HCT116 (cell line): ENCODE results near the gene ABHD5. TPM values are rescaled to one million over a fixed set of nuclear protein-coding genes. Genes with fewer than 3 reads are reported as not detected.

Experiments used
- ATAC-seq: fragments of 200-7000 bp; cut with Tn5 transposase; 2 replicates; pipeline ENCODE4 v1.9.1; 2020; ENCODE audit warnings: mild to moderate bottlenecking, moderate library complexity
- BruUV-seq: library from RNA; stranded (reverse); fragments of 400-500 nt; replicated peaks from 2 replicates; lab custom pipeline; 2021; lab: Mats Ljungman, UMichigan
- CTCF ChIA-PET: fragments of 300-600 bp; sonication (Branson Sonifier 250); formaldehyde crosslinking; loops from one replicate; lab custom pipeline; 2021; ENCODE audit warnings: antibody characterized with exemption; lab: Charles Lee
- POLR2A ChIA-PET: fragments of 300-600, 350-600 bp; sonication (Branson Sonifier 250); formaldehyde crosslinking; loops from one replicate; lab custom pipeline; 2021; ENCODE audit warnings: antibody characterized with exemption; lab: Charles Lee
- RAD21 ChIA-PET, 2 experiments: fragments of 300-600 bp; sonication (Branson Sonifier 250); formaldehyde crosslinking; loops; one replicate each; lab custom pipeline; 2023; ENCODE audit warnings: low total read pairs in 2 of 2; ENCODE audit not compliant: uncharacterized antibody in 2 of 2, unreplicated experiment in 2 of 2, low non-redundant PET in 1 of 2; lab: Charles Lee
- DNase-seq: peaks from one replicate; pipeline ENCODE4 v3.0.0-alpha.2; 2010; ENCODE audit warnings: low read depth, low spot score
- H2AFZ ChIP-seq: fragments of 200-600 bp; shearing (Covaris generic), sonication (generic); 2 replicates; pipeline ENCODE4 v1.6.1; 2017; ENCODE audit warnings: low read depth, mixed run types, mixed read lengths, antibody characterized with exemption, low read length; ENCODE audit not compliant: poor library complexity, severe bottlenecking
- H3K27ac ChIP-seq: 2 replicates; pipeline ENCODE4 v1.5.1; 2012; ENCODE audit warnings: low read depth, low read length
- H3K27me3 ChIP-seq: fragments of 200-600 bp; sonication (generic); 2 replicates; pipeline ENCODE4 v1.6.1; 2016; ENCODE audit warnings: mixed run types, low read length, mixed read lengths; ENCODE audit not compliant: insufficient read depth
- H3K36me3 ChIP-seq, 2 experiments: fragments of 200-500 bp in 1 of 2; fragments of 200-600 bp in 1 of 2; sonication (Bioruptor generic) in 1 of 2; sonication (generic) in 1 of 2; 2 replicates each; pipeline versions ENCODE4 v1.5.1 to v1.6.1; 2014 to 2016; ENCODE audit warnings: low read length in 2 of 2, inconsistent platforms in 1 of 2, mixed read lengths in 1 of 2, mixed run types in 1 of 2; ENCODE audit not compliant: insufficient read depth in 2 of 2, control insufficient read depth in 1 of 2
- H3K4me1 ChIP-seq, 2 experiments: fragments of 200-600 bp in 1 of 2; sonication (generic) in 1 of 2; 2 replicates each; pipeline versions ENCODE4 v1.5.1 to v1.6.1; 2012 to 2017; ENCODE audit warnings: low read length in 2 of 2, inconsistent platforms in 1 of 2, mild to moderate bottlenecking in 1 of 2, mixed read lengths in 1 of 2, mixed run types in 1 of 2, moderate library complexity in 1 of 2; ENCODE audit not compliant: insufficient read depth in 2 of 2, control insufficient read depth in 1 of 2
- H3K4me2 ChIP-seq: fragments of 200-600 bp; sonication (generic); 2 replicates; pipeline ENCODE4 v1.6.1; 2017; ENCODE audit warnings: mixed run types, low read length, mixed read lengths
- H3K4me3 ChIP-seq, 2 experiments: fragments of 200-600 bp in 1 of 2; sonication (generic) in 1 of 2; replicated peaks in 1 of 2; 2 replicates each; pipeline ENCODE4 v1.5.1; 2011 to 2016; ENCODE audit warnings: low read length in 2 of 2, control low read depth in 1 of 2, low read depth in 1 of 2, mild to moderate bottlenecking in 1 of 2, mixed read lengths in 1 of 2, mixed run types in 1 of 2
- H3K79me2 ChIP-seq: fragments of 200-600 bp; sonication (generic); 2 replicates; pipeline ENCODE4 v1.6.1; 2017; ENCODE audit warnings: mild to moderate bottlenecking, mixed run types, low read length, moderate library complexity, mixed read lengths; ENCODE audit not compliant: insufficient read depth
- H3K9ac ChIP-seq: fragments of 200-600 bp; sonication (generic); 2 replicates; pipeline ENCODE4 v1.6.1; 2016; ENCODE audit warnings: low read length, mixed read lengths
- H3K9me2 ChIP-seq: fragments of 200-600 bp; sonication (generic), shearing (Covaris generic); 2 replicates; pipeline ENCODE4 v1.6.1; 2017; ENCODE audit warnings: mixed run types, mild to moderate bottlenecking, moderate library complexity; ENCODE audit not compliant: insufficient read depth
- H3K9me3 ChIP-seq, 2 experiments: fragments of 200-500 bp in 1 of 2; fragments of 200-600 bp in 1 of 2; sonication (Bioruptor generic) in 1 of 2; sonication (generic) in 1 of 2; 2 replicates each; pipeline ENCODE4 v1.6.1; 2014 to 2017; ENCODE audit warnings: low read length in 2 of 2, mixed read lengths in 2 of 2, inconsistent platforms in 1 of 2, low read depth in 1 of 2, mild to moderate bottlenecking in 1 of 2, mixed run types in 1 of 2, moderate library complexity in 1 of 2; ENCODE audit not compliant: control insufficient read depth in 1 of 2, insufficient read depth in 1 of 2
- H4K20me1 ChIP-seq: fragments of 200-600 bp; sonication (generic), shearing (Covaris generic); 2 replicates; pipeline ENCODE4 v1.6.1; 2017; ENCODE audit warnings: mixed run types, mild to moderate bottlenecking, moderate library complexity; ENCODE audit not compliant: insufficient read depth
- CEBPB ChIP-seq: IDR thresholded peaks from 2 replicates; pipeline ENCODE4 v1.6.1; 2012; ENCODE audit warnings: low read depth
- EGR1 ChIP-seq: IDR thresholded peaks from 2 replicates; pipeline ENCODE4 v1.6.1; 2012; ENCODE audit warnings: low read depth
- ELF1 ChIP-seq: IDR thresholded peaks from 2 replicates; pipeline ENCODE4 v1.6.1; 2012; ENCODE audit warnings: low read depth, borderline replicate concordance
- EZH2 ChIP-seq: fragments of 200-600 bp; sonication (generic); IDR thresholded peaks from 2 replicates; pipeline ENCODE4 v1.6.1; 2017; ENCODE audit warnings: antibody characterized with exemption, mixed run types
- EZH2phosphoT487 ChIP-seq: fragments of 200-600 bp; IDR thresholded peaks from 2 replicates; pipeline ENCODE4 v1.6.1; 2018; ENCODE audit warnings: antibody characterized with exemption, borderline replicate concordance
- MAX ChIP-seq: IDR thresholded peaks from 2 replicates; pipeline ENCODE4 v1.6.1; 2012
- POLR2AphosphoS5 ChIP-seq: IDR thresholded peaks from 2 replicates; pipeline ENCODE4 v1.6.1; 2011; ENCODE audit warnings: mild to moderate bottlenecking, low read depth, low read length, moderate library complexity
- ZFX ChIP-seq: fragments of 450-650 bp; IDR thresholded peaks from 2 replicates; pipeline ENCODE4 v1.6.1; 2017
- ZNF274 ChIP-seq: fragments of 200-500 bp; sonication (Bioruptor generic); IDR thresholded peaks from 2 replicates; pipeline ENCODE4 v1.6.1; 2014; ENCODE audit warnings: mild to moderate bottlenecking, low read depth, low read length, inconsistent platforms
- intact Hi-C: fragments of 100-400 bp; cut with micrococcal nuclease; formaldehyde crosslinking; loops from 2 replicates; pipeline ENCODE4 v1.10.0; 2022
- total RNA-seq: library from RNA; stranded (reverse); gene quantifications from one replicate; pipeline ENCODE4 v1.2.1, GENCODE V29; 2021; ENCODE audit not compliant: unreplicated experiment
- TF ChIP-seq, protein P1 (sequence below), 3 experiments: fragments of 200-600 bp in 1 of 3; sonication (generic) in 1 of 3; IDR thresholded peaks in 2 of 3; conservative IDR thresholded peaks in 1 of 3; 2 replicates each; pipeline ENCODE4 v1.5.1; 2012 to 2017; ENCODE audit warnings: low read depth in 2 of 3, low read length in 2 of 3, antibody characterized with exemption in 1 of 3, borderline replicate concordance in 1 of 3, control low read depth in 1 of 3, mild to moderate bottlenecking in 1 of 3, mixed read lengths in 1 of 3, mixed run types in 1 of 3, moderate library complexity in 1 of 3; ENCODE audit not compliant: insufficient read depth in 1 of 3

The ABHD5 gene
- total RNA-seq, 1 experiment from 2014 or later, result 18.5 TPM

GRCh38 chr3:43748645-43749044 is 57.9 kb downstream of the ABHD5 start:
- RAD21 ChIA-PET, result no interaction called here
- POLR2A ChIA-PET, result no interaction called here
- H3K4me3 ChIP-seq, result no peak overlapping the region
- H3K4me2 ChIP-seq, result peak overlapping the region; percentile 10; the same call in 1 of the 2 replicates
- CTCF ChIA-PET, result no interaction called here
- H3K9me3 ChIP-seq, result no peaks in the 10 kb centered on the region
- peaks cover 4 to 22% of the 10 kb centered on the region in 2 experiments for H3K4me1 ChIP-seq
- DNase-seq, result no peak
- H3K27ac ChIP-seq, result no peak overlapping the region
- H3K9ac ChIP-seq, result no peak overlapping the region
- ATAC-seq, result no peak
- no peaks in the 10 kb centered on the region for H3K36me3 ChIP-seq
- no peaks in the 10 kb centered on the region for H3K79me2 ChIP-seq
- intact Hi-C loops, result no loop called here
- BruUV-seq, result no TSS peak
- H3K9me2 ChIP-seq, result no peaks in the 10 kb centered on the region
- H2AFZ ChIP-seq, result peak overlapping the region; percentile 65
- TF ChIP-seq EZH2phosphoT487 (no peak), EZH2 (no peak), MAX (no peak), ZFX (no peak), ELF1 (no peak), EGR1 (no peak), POLR2AphosphoS5 (no peak), ZNF274 (no peak), CEBPB (no peak)
- TF ChIP-seq, protein P1, sequence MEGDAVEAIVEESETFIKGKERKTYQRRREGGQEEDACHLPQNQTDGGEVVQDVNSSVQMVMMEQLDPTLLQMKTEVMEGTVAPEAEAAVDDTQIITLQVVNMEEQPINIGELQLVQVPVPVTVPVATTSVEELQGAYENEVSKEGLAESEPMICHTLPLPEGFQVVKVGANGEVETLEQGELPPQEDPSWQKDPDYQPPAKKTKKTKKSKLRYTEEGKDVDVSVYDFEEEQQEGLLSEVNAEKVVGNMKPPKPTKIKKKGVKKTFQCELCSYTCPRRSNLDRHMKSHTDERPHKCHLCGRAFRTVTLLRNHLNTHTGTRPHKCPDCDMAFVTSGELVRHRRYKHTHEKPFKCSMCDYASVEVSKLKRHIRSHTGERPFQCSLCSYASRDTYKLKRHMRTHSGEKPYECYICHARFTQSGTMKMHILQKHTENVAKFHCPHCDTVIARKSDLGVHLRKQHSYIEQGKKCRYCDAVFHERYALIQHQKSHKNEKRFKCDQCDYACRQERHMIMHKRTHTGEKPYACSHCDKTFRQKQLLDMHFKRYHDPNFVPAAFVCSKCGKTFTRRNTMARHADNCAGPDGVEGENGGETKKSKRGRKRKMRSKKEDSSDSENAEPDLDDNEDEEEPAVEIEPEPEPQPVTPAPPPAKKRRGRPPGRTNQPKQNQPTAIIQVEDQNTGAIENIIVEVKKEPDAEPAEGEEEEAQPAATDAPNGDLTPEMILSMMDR (IDR thresholded peaks at IDR 0.05 in 2 of 3, conservative IDR thresholded peaks at IDR 0.05 in 1 of 3; ENCODE audit: borderline replicate concordance in 1 of 3, insufficient read depth in 1 of 3, low read depth in 2 of 3, low read length in 2 of 3), result no peak
- no peaks in the 10 kb centered on the region for H3K27me3 ChIP-seq
- H4K20me1 ChIP-seq, result no peaks in the 10 kb centered on the region
